HepG2 (cell line): Measurements from ENCODE around the gene KRTAP10-4. TPM values are rescaled to one million over a fixed set of nuclear protein-coding genes. Genes with fewer than 3 reads are reported as not detected.

ENCODE experiments used
- BORCS8-MEF2B ChIP-seq: sonication (generic); formaldehyde crosslinking; IDR thresholded peaks from 2 replicates; pipeline ENCODE4 v1.8.0; 2022; ENCODE audit warnings: mild to moderate bottlenecking, missing genetic modification reagents
- CBX2 ChIP-seq, 2 experiments: fragments of 200-600 bp in 1 of 2; sonication (generic); formaldehyde crosslinking in 1 of 2; IDR thresholded peaks; 2 replicates each; pipeline versions ENCODE4 v1.7.0 to v1.8.1; 2018 to 2022; ENCODE audit warnings: low read depth in 2 of 2, low read length in 1 of 2, mild to moderate bottlenecking in 1 of 2, missing genetic modification reagents in 1 of 2
- GFI1 ChIP-seq: sonication (generic); formaldehyde crosslinking; IDR thresholded peaks from 2 replicates; pipeline ENCODE4 v1.5.0; 2020; ENCODE audit warnings: missing genetic modification reagents, mild to moderate bottlenecking, borderline replicate concordance
- KDM1A ChIP-seq: IDR thresholded peaks from 2 replicates; pipeline ENCODE4 v1.6.1; 2016; ENCODE audit warnings: missing compliant biosample characterization
- NFYB ChIP-seq: sonication (generic); formaldehyde crosslinking; IDR thresholded peaks from 2 replicates; pipeline ENCODE4 v1.4.0; 2020; ENCODE audit warnings: missing genetic modification reagents
- RARG ChIP-seq: sonication (generic); formaldehyde crosslinking; IDR thresholded peaks from 2 replicates; pipeline ENCODE4 v1.4.0; 2020; ENCODE audit warnings: low read depth, mild to moderate bottlenecking, missing genetic modification reagents
- RFX3 ChIP-seq: IDR thresholded peaks from 2 replicates; pipeline ENCODE4 v1.6.1; 2016; ENCODE audit warnings: missing biosample characterization, missing genetic modification reagents
- SRSF1 ChIP-seq: fragments of 200-400 bp; formaldehyde crosslinking; optimal IDR thresholded peaks from 2 replicates; pipeline ENCODE3; 2017; ENCODE audit warnings: mild to moderate bottlenecking, low read depth, low read length, moderate library complexity
- ZFX ChIP-seq: sonication (generic); formaldehyde crosslinking; IDR thresholded peaks from 2 replicates; pipeline ENCODE4 v1.4.0; 2020; ENCODE audit warnings: mild to moderate bottlenecking, low read depth, missing genetic modification reagents, moderate library complexity
- ZNF24 ChIP-seq: fragments of 450-650 bp; IDR thresholded peaks from 2 replicates; pipeline ENCODE4 v1.6.1; 2017; ENCODE audit warnings: antibody characterized with exemption, mild to moderate bottlenecking
- ZNF3 ChIP-seq: IDR thresholded peaks from 2 replicates; pipeline ENCODE4 v1.7.0; 2017; ENCODE audit warnings: inconsistent platforms
- ZNF775 ChIP-seq: sonication (generic); formaldehyde crosslinking; IDR thresholded peaks from 2 replicates; pipeline ENCODE4 v1.4.0; 2020; ENCODE audit warnings: missing genetic modification reagents, mild to moderate bottlenecking, moderate library complexity, borderline replicate concordance
- polyA plus RNA-seq, 8 experiments: library from polyadenylated mRNA; depleted of rRNA in 3 of 8; stranded (reverse) in 7 of 8; unstranded in 1 of 8; fragments of >200 nt; fragmentation: Illumina TruSeq in 4 of 8; extraction: Trizol in 4 of 8; gene quantifications; 2 replicates each; pipeline versions ENCODE4 v1.2.1 to v1.2.3, GENCODE V29; 2011 to 2016; ENCODE audit warnings: low read depth in 4 of 8, missing spikeins in 1 of 8, mixed read lengths in 1 of 8; ENCODE audit not compliant: insufficient read depth in 1 of 8
- total RNA-seq, 5 experiments: library from RNA; depleted of rRNA; stranded (reverse); fragments of >200 nt; fragmentation: Illumina TruSeq; extraction: Trizol; gene quantifications; 2 replicates each; pipeline ENCODE4 v1.2.3, GENCODE V29; 2016; ENCODE audit warnings: low read depth in 1 of 5
- TF ChIP-seq, protein P1 (sequence below): sonication (generic); formaldehyde crosslinking; IDR thresholded peaks from 2 replicates; pipeline ENCODE4 v1.4.0; 2020; ENCODE audit warnings: missing genetic modification reagents
- TF ChIP-seq, protein P2 (sequence below): sonication (generic); formaldehyde crosslinking; IDR thresholded peaks from 2 replicates; pipeline ENCODE4 v1.5.0; 2020; ENCODE audit warnings: mild to moderate bottlenecking, missing genetic modification reagents, borderline replicate concordance
- TF ChIP-seq, protein P3 (sequence below): IDR thresholded peaks from 2 replicates; pipeline ENCODE4 v1.6.1; 2016
- TF ChIP-seq, protein P4 (sequence below): sonication (generic); formaldehyde crosslinking; IDR thresholded peaks from 2 replicates; pipeline ENCODE4 v1.8.0; 2022; ENCODE audit warnings: mild to moderate bottlenecking, missing genetic modification reagents; ENCODE audit not compliant: insufficient replicate concordance

The KRTAP10-4 gene
- total and polyA plus RNA-seq, 2 of the 13 experiments (the other 11 are each of a cell fraction or from before 2014, with no cell fraction given), result not detected

DNA sequence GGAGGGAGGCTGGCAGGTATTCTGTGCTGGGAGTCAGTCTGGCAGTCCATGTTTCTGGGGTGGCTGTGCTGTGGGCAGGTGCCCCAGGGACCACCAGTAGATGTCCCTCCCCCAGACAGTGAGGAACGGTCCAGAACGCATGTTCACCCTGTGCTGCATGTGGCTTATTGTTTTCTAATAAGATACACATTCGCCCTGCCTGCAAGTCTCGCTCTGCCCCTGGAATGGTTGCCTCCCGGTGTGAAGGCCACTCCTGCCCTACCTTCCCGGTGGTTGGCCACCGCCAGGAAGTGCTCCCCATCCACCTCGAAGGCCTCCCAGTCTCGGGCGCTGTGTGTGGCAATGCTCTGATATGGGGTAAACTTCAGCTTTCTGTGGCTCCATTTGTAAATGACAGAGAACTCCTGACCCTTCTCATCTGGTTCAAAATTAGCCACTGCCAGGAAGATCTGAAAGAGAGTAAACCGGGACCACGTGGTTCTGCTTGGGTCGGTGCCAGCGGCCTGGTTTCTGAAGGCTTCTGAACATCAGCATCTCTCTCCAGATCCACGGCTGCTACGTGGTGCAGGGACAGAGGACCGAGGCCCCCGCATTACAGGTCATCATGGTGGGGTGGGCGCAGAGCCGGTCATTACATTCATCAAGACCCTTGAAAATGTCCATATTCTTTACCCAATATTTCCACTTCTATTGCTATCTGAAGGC, 48.0 kb upstream of the KRTAP10-4 start (continued):
- TF ChIP-seq, protein P1, sequence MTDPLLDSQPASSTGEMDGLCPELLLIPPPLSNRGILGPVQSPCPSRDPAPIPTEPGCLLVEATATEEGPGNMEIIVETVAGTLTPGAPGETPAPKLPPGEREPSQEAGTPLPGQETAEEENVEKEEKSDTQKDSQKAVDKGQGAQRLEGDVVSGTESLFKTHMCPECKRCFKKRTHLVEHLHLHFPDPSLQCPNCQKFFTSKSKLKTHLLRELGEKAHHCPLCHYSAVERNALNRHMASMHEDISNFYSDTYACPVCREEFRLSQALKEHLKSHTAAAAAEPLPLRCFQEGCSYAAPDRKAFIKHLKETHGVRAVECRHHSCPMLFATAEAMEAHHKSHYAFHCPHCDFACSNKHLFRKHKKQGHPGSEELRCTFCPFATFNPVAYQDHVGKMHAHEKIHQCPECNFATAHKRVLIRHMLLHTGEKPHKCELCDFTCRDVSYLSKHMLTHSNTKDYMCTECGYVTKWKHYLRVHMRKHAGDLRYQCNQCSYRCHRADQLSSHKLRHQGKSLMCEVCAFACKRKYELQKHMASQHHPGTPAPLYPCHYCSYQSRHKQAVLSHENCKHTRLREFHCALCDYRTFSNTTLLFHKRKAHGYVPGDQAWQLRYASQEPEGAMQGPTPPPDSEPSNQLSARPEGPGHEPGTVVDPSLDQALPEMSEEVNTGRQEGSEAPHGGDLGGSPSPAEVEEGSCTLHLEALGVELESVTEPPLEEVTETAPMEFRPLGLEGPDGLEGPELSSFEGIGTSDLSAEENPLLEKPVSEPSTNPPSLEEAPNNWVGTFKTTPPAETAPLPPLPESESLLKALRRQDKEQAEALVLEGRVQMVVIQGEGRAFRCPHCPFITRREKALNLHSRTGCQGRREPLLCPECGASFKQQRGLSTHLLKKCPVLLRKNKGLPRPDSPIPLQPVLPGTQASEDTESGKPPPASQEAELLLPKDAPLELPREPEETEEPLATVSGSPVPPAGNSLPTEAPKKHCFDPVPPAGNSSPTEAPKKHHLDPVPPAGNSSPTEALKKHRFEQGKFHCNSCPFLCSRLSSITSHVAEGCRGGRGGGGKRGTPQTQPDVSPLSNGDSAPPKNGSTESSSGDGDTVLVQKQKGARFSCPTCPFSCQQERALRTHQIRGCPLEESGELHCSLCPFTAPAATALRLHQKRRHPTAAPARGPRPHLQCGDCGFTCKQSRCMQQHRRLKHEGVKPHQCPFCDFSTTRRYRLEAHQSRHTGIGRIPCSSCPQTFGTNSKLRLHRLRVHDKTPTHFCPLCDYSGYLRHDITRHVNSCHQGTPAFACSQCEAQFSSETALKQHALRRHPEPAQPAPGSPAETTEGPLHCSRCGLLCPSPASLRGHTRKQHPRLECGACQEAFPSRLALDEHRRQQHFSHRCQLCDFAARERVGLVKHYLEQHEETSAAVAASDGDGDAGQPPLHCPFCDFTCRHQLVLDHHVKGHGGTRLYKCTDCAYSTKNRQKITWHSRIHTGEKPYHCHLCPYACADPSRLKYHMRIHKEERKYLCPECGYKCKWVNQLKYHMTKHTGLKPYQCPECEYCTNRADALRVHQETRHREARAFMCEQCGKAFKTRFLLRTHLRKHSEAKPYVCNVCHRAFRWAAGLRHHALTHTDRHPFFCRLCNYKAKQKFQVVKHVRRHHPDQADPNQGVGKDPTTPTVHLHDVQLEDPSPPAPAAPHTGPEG (CRISPR knock-in tag), result no peak
- TF ChIP-seq GFI1 (CRISPR knock-in tag) (no peak), RFX3 (CRISPR knock-in tag) (no peak), CBX2 (IDR thresholded peaks at IDR 0.05; ENCODE audit: low read depth, low read length) (no peak), CBX2 (CRISPR knock-in tag; IDR thresholded peaks at IDR 0.05; ENCODE audit: low read depth) (no peak), NFYB (CRISPR knock-in tag) (no peak), BORCS8-MEF2B (no peak), ZNF775 (CRISPR knock-in tag) (no peak), ZNF3 (CRISPR knock-in tag) (no peak), KDM1A (CRISPR knock-in tag) (no peak), RARG (CRISPR knock-in tag) (no peak), ZNF24 (no peak), ZFX (0 out of 2 replicates have a peak, but pooled peaks have one; percentile 18), SRSF1 (no peak)
- TF ChIP-seq, protein P2, sequence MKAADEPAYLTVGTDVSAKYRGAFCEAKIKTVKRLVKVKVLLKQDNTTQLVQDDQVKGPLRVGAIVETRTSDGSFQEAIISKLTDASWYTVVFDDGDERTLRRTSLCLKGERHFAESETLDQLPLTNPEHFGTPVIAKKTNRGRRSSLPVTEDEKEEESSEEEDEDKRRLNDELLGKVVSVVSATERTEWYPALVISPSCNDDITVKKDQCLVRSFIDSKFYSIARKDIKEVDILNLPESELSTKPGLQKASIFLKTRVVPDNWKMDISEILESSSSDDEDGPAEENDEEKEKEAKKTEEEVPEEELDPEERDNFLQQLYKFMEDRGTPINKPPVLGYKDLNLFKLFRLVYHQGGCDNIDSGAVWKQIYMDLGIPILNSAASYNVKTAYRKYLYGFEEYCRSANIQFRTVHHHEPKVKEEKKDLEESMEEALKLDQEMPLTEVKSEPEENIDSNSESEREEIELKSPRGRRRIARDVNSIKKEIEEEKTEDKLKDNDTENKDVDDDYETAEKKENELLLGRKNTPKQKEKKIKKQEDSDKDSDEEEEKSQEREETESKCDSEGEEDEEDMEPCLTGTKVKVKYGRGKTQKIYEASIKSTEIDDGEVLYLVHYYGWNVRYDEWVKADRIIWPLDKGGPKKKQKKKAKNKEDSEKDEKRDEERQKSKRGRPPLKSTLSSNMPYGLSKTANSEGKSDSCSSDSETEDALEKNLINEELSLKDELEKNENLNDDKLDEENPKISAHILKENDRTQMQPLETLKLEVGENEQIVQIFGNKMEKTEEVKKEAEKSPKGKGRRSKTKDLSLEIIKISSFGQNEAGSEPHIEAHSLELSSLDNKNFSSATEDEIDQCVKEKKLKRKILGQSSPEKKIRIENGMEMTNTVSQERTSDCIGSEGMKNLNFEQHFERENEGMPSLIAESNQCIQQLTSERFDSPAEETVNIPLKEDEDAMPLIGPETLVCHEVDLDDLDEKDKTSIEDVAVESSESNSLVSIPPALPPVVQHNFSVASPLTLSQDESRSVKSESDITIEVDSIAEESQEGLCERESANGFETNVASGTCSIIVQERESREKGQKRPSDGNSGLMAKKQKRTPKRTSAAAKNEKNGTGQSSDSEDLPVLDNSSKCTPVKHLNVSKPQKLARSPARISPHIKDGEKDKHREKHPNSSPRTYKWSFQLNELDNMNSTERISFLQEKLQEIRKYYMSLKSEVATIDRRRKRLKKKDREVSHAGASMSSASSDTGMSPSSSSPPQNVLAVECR (CRISPR knock-in tag), result 0 out of 2 replicates have a peak, but pooled peaks have one; percentile 16
- TF ChIP-seq, protein P3, sequence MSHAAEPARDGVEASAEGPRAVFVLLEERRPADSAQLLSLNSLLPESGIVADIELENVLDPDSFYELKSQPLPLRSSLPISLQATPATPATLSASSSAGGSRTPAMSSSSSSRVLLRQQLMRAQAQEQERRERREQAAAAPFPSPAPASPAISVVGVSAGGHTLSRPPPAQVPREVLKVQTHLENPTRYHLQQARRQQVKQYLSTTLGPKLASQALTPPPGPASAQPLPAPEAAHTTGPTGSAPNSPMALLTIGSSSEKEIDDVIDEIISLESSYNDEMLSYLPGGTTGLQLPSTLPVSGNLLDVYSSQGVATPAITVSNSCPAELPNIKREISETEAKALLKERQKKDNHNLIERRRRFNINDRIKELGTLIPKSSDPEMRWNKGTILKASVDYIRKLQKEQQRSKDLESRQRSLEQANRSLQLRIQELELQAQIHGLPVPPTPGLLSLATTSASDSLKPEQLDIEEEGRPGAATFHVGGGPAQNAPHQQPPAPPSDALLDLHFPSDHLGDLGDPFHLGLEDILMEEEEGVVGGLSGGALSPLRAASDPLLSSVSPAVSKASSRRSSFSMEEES (CRISPR knock-in tag), result no peak
- TF ChIP-seq, protein P4, sequence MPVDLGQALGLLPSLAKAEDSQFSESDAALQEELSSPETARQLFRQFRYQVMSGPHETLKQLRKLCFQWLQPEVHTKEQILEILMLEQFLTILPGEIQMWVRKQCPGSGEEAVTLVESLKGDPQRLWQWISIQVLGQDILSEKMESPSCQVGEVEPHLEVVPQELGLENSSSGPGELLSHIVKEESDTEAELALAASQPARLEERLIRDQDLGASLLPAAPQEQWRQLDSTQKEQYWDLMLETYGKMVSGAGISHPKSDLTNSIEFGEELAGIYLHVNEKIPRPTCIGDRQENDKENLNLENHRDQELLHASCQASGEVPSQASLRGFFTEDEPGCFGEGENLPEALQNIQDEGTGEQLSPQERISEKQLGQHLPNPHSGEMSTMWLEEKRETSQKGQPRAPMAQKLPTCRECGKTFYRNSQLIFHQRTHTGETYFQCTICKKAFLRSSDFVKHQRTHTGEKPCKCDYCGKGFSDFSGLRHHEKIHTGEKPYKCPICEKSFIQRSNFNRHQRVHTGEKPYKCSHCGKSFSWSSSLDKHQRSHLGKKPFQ (CRISPR knock-in tag), result no peak
